T-cell (primary cell): Measurements from ENCODE around the gene PGAM4. TPM values are rescaled to one million over a fixed set of nuclear protein-coding genes. Genes with fewer than 3 reads are reported as not detected.
"Not testable (repeated sequence)": the region's sequence is repeated elsewhere in the genome, so short reads cannot be mapped to it uniquely, and the experiment has no call there.

Experiments used
- ATAC-seq, 4 experiments: fragments of 200-7000 bp in 3 of 4; fragments of 150-1000 bp in 1 of 4; cut with Tn5 transposase; replicated peaks in 1 of 4; 1 replicate in 3 of 4; 2 replicates in 1 of 4; pipeline ENCODE4 v1.10.0; 2021; ENCODE audit warnings: moderate library complexity in 3 of 4, mild to moderate bottlenecking in 2 of 4, moderate number of reproducible peaks in 1 of 4
- CTCF ChIA-PET, 2 donors: fragments of 300-600 bp; sonication (Branson Sonifier 250); formaldehyde crosslinking; loops; one replicate each; lab custom pipeline; 2022; ENCODE audit warnings: antibody characterized with exemption in 2 of 2; lab: Charles Lee
- POLR2A ChIA-PET, 2 donors: fragments of 300-600 bp; sonication (Branson Sonifier 250); formaldehyde crosslinking; loops; one replicate each; lab custom pipeline; 2022; ENCODE audit warnings: antibody characterized with exemption in 2 of 2; lab: Charles Lee
- DNase-seq, 35 experiments: peaks; one replicate each; pipeline versions ENCODE4 v3.0.0 to v3.0.0-alpha.2; 2013 to 2023
- H3K27ac ChIP-seq: one replicate; pipeline ENCODE4 v1.5.1; 2013; ENCODE audit warnings: low read length
- H3K27me3 ChIP-seq, 2 experiments: replicated peaks in 1 of 2; 1 replicate in 1 of 2; 2 replicates in 1 of 2; pipeline versions ENCODE4 v1.6.1 to v1.7.0; 2013; ENCODE audit warnings: low read length in 1 of 2, mixed read lengths in 1 of 2; ENCODE audit not compliant: control insufficient read depth in 2 of 2, insufficient read depth in 2 of 2; ENCODE audit errors: extremely low read depth in 1 of 2
- H3K36me3 ChIP-seq, 2 donors: 1 replicate in 1 of 2; 2 replicates in 1 of 2; pipeline versions ENCODE4 v1.6.1 to v1.7.0; 2013; ENCODE audit warnings: low read length in 1 of 2; ENCODE audit not compliant: control insufficient read depth in 2 of 2, insufficient read depth in 1 of 2; ENCODE audit errors: extremely low read depth in 1 of 2
- H3K4me1 ChIP-seq, 2 experiments: 1 replicate in 1 of 2; 2 replicates in 1 of 2; pipeline versions ENCODE4 v1.6.1 to v1.7.0; 2013; ENCODE audit warnings: low read length in 2 of 2, mixed read lengths in 1 of 2; ENCODE audit not compliant: insufficient read depth in 2 of 2, control insufficient read depth in 1 of 2; ENCODE audit errors: extremely low read depth in 1 of 2
- H3K4me3 ChIP-seq, 2 donors: 1 replicate in 1 of 2; 2 replicates in 1 of 2; pipeline versions ENCODE4 v1.5.1 to v1.7.0; 2013; ENCODE audit warnings: mild to moderate bottlenecking in 2 of 2, low read length in 1 of 2, moderate library complexity in 1 of 2; ENCODE audit not compliant: control insufficient read depth in 1 of 2; ENCODE audit errors: extremely low read depth in 1 of 2
- H3K9me3 ChIP-seq: 2 replicates; pipeline ENCODE4 v1.7.0; 2013
- H3K27ac Mint-ChIP-seq, 2 donors: one replicate each; pipeline ENCODE4 v1.8.0; 2020 to 2021; ENCODE audit warnings: mild to moderate bottlenecking in 2 of 2, mixed read lengths in 2 of 2
- H3K27me3 Mint-ChIP-seq, 2 donors: one replicate each; pipeline ENCODE4 v1.8.0; 2021 to 2022; ENCODE audit warnings: mixed read lengths in 2 of 2
- H3K36me3 Mint-ChIP-seq: one replicate; pipeline ENCODE4 v1.8.0; 2021; ENCODE audit warnings: mixed read lengths
- H3K4me1 Mint-ChIP-seq, 3 donors: one replicate each; pipeline ENCODE4 v1.8.0; 2020 to 2022; ENCODE audit warnings: mixed read lengths in 3 of 3, mild to moderate bottlenecking in 1 of 3
- H3K4me3 Mint-ChIP-seq, 3 donors: one replicate each; pipeline ENCODE4 v1.8.0; 2020 to 2022; ENCODE audit warnings: mild to moderate bottlenecking in 3 of 3, mixed read lengths in 3 of 3, moderate library complexity in 3 of 3
- H3K9me3 Mint-ChIP-seq, 3 donors: one replicate each; pipeline ENCODE4 v1.8.0; 2020 to 2022; ENCODE audit warnings: mixed read lengths in 3 of 3
- WGBS: methylation state at CpG from one replicate; pipeline ENCODE4 v1.1.5; 2013; ENCODE audit warnings: missing lambda C conversion rate; ENCODE audit not compliant: insufficient coverage; 5-methylcytosine and 5-hydroxymethylcytosine counted together
- total RNA-seq, 35 experiments: library from RNA in 6 of 35; stranded (reverse) in 6 of 35; fragments of 120-200 nt in 1 of 35; gene quantifications; one replicate each; pipeline versions ENCODE4 v1.2.1 to v1.2.4 and lab custom pipeline; 2013 to 2026

Gene PGAM4
- total RNA-seq, 5 donors from 2014 or later (not counting 1 experiment from before 2014, with no cell fraction given), result not detected

GRCh38 chrX:77924320-77924859 lies 45.0 kb downstream of the PGAM4 start:
- no peak for ATAC-seq
- CTCF ChIA-PET, result no interaction called here
- Histone ChIP-seq H3K9me3 (no peaks in the 10 kb centered on the region), H3K4me1 (no peaks in the 10 kb centered on the region), H3K4me3 (no peak overlapping the region), H3K36me3 (no peaks in the 10 kb centered on the region), H3K27ac (no peak overlapping the region), H3K27me3 (no peaks in the 10 kb centered on the region)
- POLR2A ChIA-PET, result interaction anchor here in 1 of 2 donors (0.6 kb wide), 1 partner anchor 1096 kb away, joined by 3 read pairs; no protein-coding TSS in a partner anchor
- no CpG with 5 or more reads among the region's 8 CpGs for WGBS
- H3K4me3 Mint-ChIP-seq, result no peak overlapping the region
- H3K9me3 Mint-ChIP-seq, result no peaks in the 10 kb centered on the region
- no peak for DNase-seq
- H3K27ac Mint-ChIP-seq, result no peak overlapping the region
- peaks cover 8 to 20% (median 16%) of the 10 kb centered on the region in 3 donors for H3K4me1 Mint-ChIP-seq
- H3K27me3 Mint-ChIP-seq, result peaks cover 0 to 3% of the 10 kb centered on the region in 2 donors
- H3K36me3 Mint-ChIP-seq, result peaks cover 6% of the 10 kb centered on the region

- no peak for ATAC-seq
- peaks cover 2% of the 10 kb centered on the region for H3K36me3 Mint-ChIP-seq
- CTCF ChIA-PET, result interaction anchor here in 1 of 2 donors (0.5 kb wide), 1 partner anchor 101 kb away, joined by 3 read pairs; no protein-coding TSS in a partner anchor
- no peak overlapping the region for H3K27ac Mint-ChIP-seq
- POLR2A ChIA-PET, result no interaction called here
- no peaks in the 10 kb centered on the region for H3K9me3 Mint-ChIP-seq
- H3K4me3 Mint-ChIP-seq, result no peak overlapping the region
- Histone ChIP-seq H3K4me3 (no peak overlapping the region), H3K27me3 (no peaks in the 10 kb centered on the region), H3K4me1 (no peaks in the 10 kb centered on the region), H3K27ac (no peak overlapping the region), H3K9me3 (no peaks in the 10 kb centered on the region), H3K36me3 (no peaks in the 10 kb centered on the region)
- peaks cover 8 to 28% (median 22%) of the 10 kb centered on the region in 3 donors for H3K4me1 Mint-ChIP-seq
- DNase-seq, result no peak
- H3K27me3 Mint-ChIP-seq, result peaks cover 0 to 3% of the 10 kb centered on the region in 2 donors
These were observed 46.7 kb downstream of the PGAM4 start for GRCh38 chrX:77922787-77923186.

GRCh38 chrX:77919370-77919769 lies 50.1 kb downstream of the PGAM4 start:
- H3K27me3 Mint-ChIP-seq, H3K9me3 Mint-ChIP-seq, H3K27ac ChIP-seq, H3K36me3 Mint-ChIP-seq, DNase-seq, H3K27ac Mint-ChIP-seq, H3K36me3 ChIP-seq, H3K9me3 ChIP-seq, H3K4me3 ChIP-seq, H3K4me3 Mint-ChIP-seq, H3K27me3 ChIP-seq, POLR2A ChIA-PET, CTCF ChIA-PET, H3K4me1 ChIP-seq, ATAC-seq: not testable (repeated sequence)
- WGBS, result 100% methylated on average over 1 of the region's 6 CpGs
- peaks cover 13 to 35% (median 31%) of the 10 kb centered on the region in 3 donors for H3K4me1 Mint-ChIP-seq

- DNase-seq (no peak), ATAC-seq (no peak)
- Mint-ChIP-seq H3K4me1 (peaks cover 14 to 35% (median 33%) of the 10 kb centered on the region in 3 donors), H3K4me3 (no peak overlapping the region), H3K27me3 (peaks cover 0 to 3% of the 10 kb centered on the region in 2 donors), H3K27ac (no peak overlapping the region), H3K9me3 (no peaks in the 10 kb centered on the region), H3K36me3 (peaks cover 2% of the 10 kb centered on the region)
- ChIA-PET CTCF (no interaction called here), POLR2A (no interaction called here)
- no peak overlapping the region for H3K4me3 ChIP-seq
- H3K36me3 ChIP-seq, result no peaks in the 10 kb centered on the region
- WGBS, result no CpG with 5 or more reads among the region's 3 CpGs
- H3K27me3 ChIP-seq, result no peaks in the 10 kb centered on the region
- no peaks in the 10 kb centered on the region for H3K9me3 ChIP-seq
- peaks cover 0 to 3% of the 10 kb centered on the region in 2 experiments for H3K4me1 ChIP-seq
- H3K27ac ChIP-seq, result no peak overlapping the region
These were observed 50.9 kb downstream of the PGAM4 start for GRCh38 chrX:77918568-77918967.

Other genes with a start within 250 kb of the PGAM4 start
- gene ATRX, start 183.4 kb downstream of the PGAM4 start, total RNA-seq, result 100 to 1,000 TPM in 2 of 5 donors, 10 to 100 TPM in 3; 85.1 to 146 (median 90.1) TPM
- 10 to 100 TPM; 32.9 to 40.5 (median 35.5) TPM for gene MAGT1, start 74.2 kb downstream of the PGAM4 start, total RNA-seq
- 100 to 1,000 TPM; 101 to 119 (median 109) TPM for gene COX7B, start 70.2 kb downstream of the PGAM4 start, total RNA-seq
- 10 to 100 TPM; 11.2 to 13.6 (median 12.7) TPM for gene ATP7A, start 58.9 kb downstream of the PGAM4 start, total RNA-seq
- 100 to 1,000 TPM; 199 to 264 (median 203) TPM for gene PGK1, start 134.6 kb upstream of the PGAM4 start, total RNA-seq
- 10 to 100 TPM in 4 of 5 donors, 1 to 10 TPM in 1; 8.3 to 18.4 (median 17.5) TPM for gene TAF9B, start 170.0 kb upstream of the PGAM4 start, total RNA-seq